ENCODE measurements around the gene MEGF9. TPM values are rescaled to one million over a fixed set of nuclear protein-coding genes. Genes with fewer than 3 reads are reported as not detected.
A peak's percentile ranks its signal among the peaks of the same experiment; 100 is the strongest.

MEGF9 gene
- total and polyA plus RNA-seq, 2 of the 13 experiments (the other 11 are each of a cell fraction or from before 2014, with no cell fraction given): 3.1 to 3.3 TPM

DNA sequence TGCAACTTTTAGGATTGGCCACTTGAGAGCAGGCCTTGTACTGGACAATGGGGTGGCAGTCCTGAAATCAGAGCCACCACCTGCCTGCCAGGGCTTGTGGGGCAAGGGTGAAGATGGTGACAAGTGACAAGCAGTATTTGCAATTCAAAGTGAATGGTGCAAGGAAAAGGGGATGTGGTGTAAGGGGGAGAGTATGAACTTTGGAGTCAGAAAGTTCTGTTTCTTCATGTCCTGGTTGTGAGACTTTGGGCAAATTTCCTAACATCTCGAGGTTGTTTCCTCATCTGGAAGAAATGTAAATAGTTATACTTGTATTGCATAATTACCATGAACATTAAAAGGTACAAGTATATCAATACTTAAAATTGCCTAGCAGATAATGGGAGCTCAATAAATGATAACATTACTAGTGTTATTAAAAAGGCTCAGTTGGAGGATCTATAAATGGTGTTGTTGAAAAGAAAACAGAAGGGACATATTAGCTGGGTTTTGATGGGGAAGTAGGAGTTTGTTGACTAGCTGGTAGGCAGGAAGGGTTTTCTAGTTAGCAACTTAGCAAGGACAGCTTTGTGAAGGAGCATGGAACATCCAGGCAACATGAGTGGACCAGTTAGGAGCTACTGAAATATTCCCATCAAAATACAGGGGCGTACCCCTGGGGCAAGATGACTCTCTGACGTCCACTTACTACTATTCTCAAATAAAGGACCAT, 21.3 kb upstream of the MEGF9 start (continued):
- TF ChIP-seq ZNF335 (CRISPR knock-in tag; IDR thresholded peaks at IDR 0.05): no peak
- no peak for TF ChIP-seq ZKSCAN5 (CRISPR knock-in tag; IDR thresholded peaks at IDR 0.05)
- TF ChIP-seq, protein P1, sequence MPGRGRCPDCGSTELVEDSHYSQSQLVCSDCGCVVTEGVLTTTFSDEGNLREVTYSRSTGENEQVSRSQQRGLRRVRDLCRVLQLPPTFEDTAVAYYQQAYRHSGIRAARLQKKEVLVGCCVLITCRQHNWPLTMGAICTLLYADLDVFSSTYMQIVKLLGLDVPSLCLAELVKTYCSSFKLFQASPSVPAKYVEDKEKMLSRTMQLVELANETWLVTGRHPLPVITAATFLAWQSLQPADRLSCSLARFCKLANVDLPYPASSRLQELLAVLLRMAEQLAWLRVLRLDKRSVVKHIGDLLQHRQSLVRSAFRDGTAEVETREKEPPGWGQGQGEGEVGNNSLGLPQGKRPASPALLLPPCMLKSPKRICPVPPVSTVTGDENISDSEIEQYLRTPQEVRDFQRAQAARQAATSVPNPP (CRISPR knock-in tag; IDR thresholded peaks at IDR 0.05): no peak
- TF ChIP-seq ARNT (IDR thresholded peaks at IDR 0.05): no peak
- TF ChIP-seq, protein P2, sequence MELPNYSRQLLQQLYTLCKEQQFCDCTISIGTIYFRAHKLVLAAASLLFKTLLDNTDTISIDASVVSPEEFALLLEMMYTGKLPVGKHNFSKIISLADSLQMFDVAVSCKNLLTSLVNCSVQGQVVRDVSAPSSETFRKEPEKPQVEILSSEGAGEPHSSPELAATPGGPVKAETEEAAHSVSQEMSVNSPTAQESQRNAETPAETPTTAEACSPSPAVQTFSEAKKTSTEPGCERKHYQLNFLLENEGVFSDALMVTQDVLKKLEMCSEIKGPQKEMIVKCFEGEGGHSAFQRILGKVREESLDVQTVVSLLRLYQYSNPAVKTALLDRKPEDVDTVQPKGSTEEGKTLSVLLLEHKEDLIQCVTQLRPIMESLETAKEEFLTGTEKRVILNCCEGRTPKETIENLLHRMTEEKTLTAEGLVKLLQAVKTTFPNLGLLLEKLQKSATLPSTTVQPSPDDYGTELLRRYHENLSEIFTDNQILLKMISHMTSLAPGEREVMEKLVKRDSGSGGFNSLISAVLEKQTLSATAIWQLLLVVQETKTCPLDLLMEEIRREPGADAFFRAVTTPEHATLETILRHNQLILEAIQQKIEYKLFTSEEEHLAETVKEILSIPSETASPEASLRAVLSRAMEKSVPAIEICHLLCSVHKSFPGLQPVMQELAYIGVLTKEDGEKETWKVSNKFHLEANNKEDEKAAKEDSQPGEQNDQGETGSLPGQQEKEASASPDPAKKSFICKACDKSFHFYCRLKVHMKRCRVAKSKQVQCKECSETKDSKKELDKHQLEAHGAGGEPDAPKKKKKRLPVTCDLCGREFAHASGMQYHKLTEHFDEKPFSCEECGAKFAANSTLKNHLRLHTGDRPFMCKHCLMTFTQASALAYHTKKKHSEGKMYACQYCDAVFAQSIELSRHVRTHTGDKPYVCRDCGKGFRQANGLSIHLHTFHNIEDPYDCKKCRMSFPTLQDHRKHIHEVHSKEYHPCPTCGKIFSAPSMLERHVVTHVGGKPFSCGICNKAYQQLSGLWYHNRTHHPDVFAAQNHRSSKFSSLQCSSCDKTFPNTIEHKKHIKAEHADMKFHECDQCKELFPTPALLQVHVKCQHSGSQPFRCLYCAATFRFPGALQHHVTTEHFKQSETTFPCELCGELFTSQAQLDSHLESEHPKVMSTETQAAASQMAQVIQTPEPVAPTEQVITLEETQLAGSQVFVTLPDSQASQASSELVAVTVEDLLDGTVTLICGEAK (IDR thresholded peaks at IDR 0.05): no peak
- TF ChIP-seq, protein P2 (CRISPR knock-in tag; IDR thresholded peaks at IDR 0.05): no peak
- no peak for TF ChIP-seq KDM2A (CRISPR knock-in tag; IDR thresholded peaks at IDR 0.05; ENCODE audit: borderline replicate concordance, low read depth)
- TF ChIP-seq, protein P3, sequence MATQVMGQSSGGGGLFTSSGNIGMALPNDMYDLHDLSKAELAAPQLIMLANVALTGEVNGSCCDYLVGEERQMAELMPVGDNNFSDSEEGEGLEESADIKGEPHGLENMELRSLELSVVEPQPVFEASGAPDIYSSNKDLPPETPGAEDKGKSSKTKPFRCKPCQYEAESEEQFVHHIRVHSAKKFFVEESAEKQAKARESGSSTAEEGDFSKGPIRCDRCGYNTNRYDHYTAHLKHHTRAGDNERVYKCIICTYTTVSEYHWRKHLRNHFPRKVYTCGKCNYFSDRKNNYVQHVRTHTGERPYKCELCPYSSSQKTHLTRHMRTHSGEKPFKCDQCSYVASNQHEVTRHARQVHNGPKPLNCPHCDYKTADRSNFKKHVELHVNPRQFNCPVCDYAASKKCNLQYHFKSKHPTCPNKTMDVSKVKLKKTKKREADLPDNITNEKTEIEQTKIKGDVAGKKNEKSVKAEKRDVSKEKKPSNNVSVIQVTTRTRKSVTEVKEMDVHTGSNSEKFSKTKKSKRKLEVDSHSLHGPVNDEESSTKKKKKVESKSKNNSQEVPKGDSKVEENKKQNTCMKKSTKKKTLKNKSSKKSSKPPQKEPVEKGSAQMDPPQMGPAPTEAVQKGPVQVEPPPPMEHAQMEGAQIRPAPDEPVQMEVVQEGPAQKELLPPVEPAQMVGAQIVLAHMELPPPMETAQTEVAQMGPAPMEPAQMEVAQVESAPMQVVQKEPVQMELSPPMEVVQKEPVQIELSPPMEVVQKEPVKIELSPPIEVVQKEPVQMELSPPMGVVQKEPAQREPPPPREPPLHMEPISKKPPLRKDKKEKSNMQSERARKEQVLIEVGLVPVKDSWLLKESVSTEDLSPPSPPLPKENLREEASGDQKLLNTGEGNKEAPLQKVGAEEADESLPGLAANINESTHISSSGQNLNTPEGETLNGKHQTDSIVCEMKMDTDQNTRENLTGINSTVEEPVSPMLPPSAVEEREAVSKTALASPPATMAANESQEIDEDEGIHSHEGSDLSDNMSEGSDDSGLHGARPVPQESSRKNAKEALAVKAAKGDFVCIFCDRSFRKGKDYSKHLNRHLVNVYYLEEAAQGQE (IDR thresholded peaks at IDR 0.05; ENCODE audit: borderline replicate concordance in 1 of 2, low read depth in 1 of 2, low read length in 2 of 2): no peak
- TF ChIP-seq ZBTB7A (CRISPR knock-in tag; IDR thresholded peaks at IDR 0.05): peak; percentile 54; the same call in 1 of the 2 replicates
- TF ChIP-seq, protein P4, sequence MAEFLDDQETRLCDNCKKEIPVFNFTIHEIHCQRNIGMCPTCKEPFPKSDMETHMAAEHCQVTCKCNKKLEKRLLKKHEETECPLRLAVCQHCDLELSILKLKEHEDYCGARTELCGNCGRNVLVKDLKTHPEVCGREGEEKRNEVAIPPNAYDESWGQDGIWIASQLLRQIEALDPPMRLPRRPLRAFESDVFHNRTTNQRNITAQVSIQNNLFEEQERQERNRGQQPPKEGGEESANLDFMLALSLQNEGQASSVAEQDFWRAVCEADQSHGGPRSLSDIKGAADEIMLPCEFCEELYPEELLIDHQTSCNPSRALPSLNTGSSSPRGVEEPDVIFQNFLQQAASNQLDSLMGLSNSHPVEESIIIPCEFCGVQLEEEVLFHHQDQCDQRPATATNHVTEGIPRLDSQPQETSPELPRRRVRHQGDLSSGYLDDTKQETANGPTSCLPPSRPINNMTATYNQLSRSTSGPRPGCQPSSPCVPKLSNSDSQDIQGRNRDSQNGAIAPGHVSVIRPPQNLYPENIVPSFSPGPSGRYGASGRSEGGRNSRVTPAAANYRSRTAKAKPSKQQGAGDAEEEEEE (CRISPR knock-in tag; IDR thresholded peaks at IDR 0.05; ENCODE audit: borderline replicate concordance): no peak
